Left cardiac atrium (tissue), 4 donors: ENCODE measurements around the gene EIF4EBP2. TPM values are rescaled to one million over a fixed set of nuclear protein-coding genes. Genes with fewer than 3 reads are reported as not detected.

Source experiments
- ATAC-seq, 2 donors: fragments of 200-7000 bp; cut with Tn5 transposase; one replicate each; pipeline ENCODE4 v1.9.1; 2020; ENCODE audit warnings: mild to moderate bottlenecking in 2 of 2, moderate library complexity in 2 of 2
- DNase-seq: peaks from one replicate; pipeline ENCODE4 v3.0.0-alpha.2; 2020
- intact Hi-C, 2 donors: fragments of 100-400 bp; cut with DNase I; formaldehyde crosslinking; loops; one replicate each; pipeline versions ENCODE4 v1.14.1 to v1.15.1; 2022 to 2023
- long read RNA-seq: library from polyadenylated mRNA; unstranded; transcript quantifications from one replicate; pipeline ENCODE4 v2.0.0, GENCODE V29; 2021
- total RNA-seq, 2 donors: library from RNA; stranded (reverse); fragmentation: NEBNext Ultra II Directional; extraction: Animal tissue kit (Norgen Biotek cat#: 25700); gene quantifications; one replicate each; pipeline ENCODE4 v1.2.1, GENCODE V29; 2021
- donor health status: DM: no; HTN: yes; CAD: no.
- donor health status: DM: no; HTN: yes; CAD: no; lungs with severe emphysema.
- donor health status: DM: yes; HTN: yes; CAD: no.
- donor health status: Dilated cardiomyopathy.

The EIF4EBP2 gene
- 100 to 1,000 TPM in 1 of 2 donors, 10 to 100 TPM in 1; 82.9 to 101 TPM for total RNA-seq
- long read RNA-seq, full-length matches to known transcripts, result 30 of 68 reads
- long read RNA-seq, partial matches to known transcripts, result 26 of 68 reads
- long read RNA-seq, other reads (novel, unspliced or antisense), result 12 of 68 reads

- DNase-seq (peak; percentile 97), ATAC-seq (peak; percentile 95 to 96)
- intact Hi-C loops, result no loop called here
Observed at GRCh38 chr10:70404036-70404786, at the start of gene EIF4EBP2. Gene EIF4EBP2 (plus strand): TSS chr10:70404145. CDS start chr10:70404402, 257 bp downstream.

- DNase-seq, result no peak
- intact Hi-C loops, result no loop called here
- peak in 1 of 2 donors; percentile 13 for ATAC-seq
Observed at GRCh38 chr10:70354556-70354955, 49.4 kb upstream of the EIF4EBP2 start.

- ATAC-seq (peak in 1 of 2 donors; percentile 14), DNase-seq (no peak)
- intact Hi-C loops, result no loop called here
Observed at GRCh38 chr10:70355051-70356021, 48.6 kb upstream of the EIF4EBP2 start.

GRCh38 chr10:70357565-70357964 lies 46.4 kb upstream of the EIF4EBP2 start:
- peak in 1 of 2 donors; percentile 43 for ATAC-seq
- intact Hi-C loops, result no loop called here
- no peak for DNase-seq

GRCh38 chr10:70358446-70358845 lies 45.5 kb upstream of the EIF4EBP2 start:
- ATAC-seq (no peak), DNase-seq (no peak)
- intact Hi-C loops, result no loop called here

GRCh38 chr10:70359017-70359550 lies 44.9 kb upstream of the EIF4EBP2 start:
- ATAC-seq, result no peak
- no peak for DNase-seq
- intact Hi-C loops, result no loop called here

- DNase-seq, result no peak
- intact Hi-C loops, result loop anchor here (5.0 to 10.0 kb wide), 3 partner anchors 93 to 138 kb away; no protein-coding TSS in a partner anchor
- no peak for ATAC-seq
Observed at GRCh38 chr10:70360215-70360614, 43.7 kb upstream of the EIF4EBP2 start.

- intact Hi-C loops, result loop anchor here (5.0 to 10.0 kb wide), 3 partner anchors 95 to 140 kb away; no protein-coding TSS in a partner anchor
- ATAC-seq, result no peak
- no peak for DNase-seq
Observed at GRCh38 chr10:70362328-70362727, 41.6 kb upstream of the EIF4EBP2 start.

- ATAC-seq (no peak), DNase-seq (no peak)
- intact Hi-C loops, result loop anchor here (5.0 to 10.0 kb wide), 3 partner anchors 96 to 141 kb away; no protein-coding TSS in a partner anchor
Observed at GRCh38 chr10:70363292-70363691, 40.7 kb upstream of the EIF4EBP2 start.

- DNase-seq (peak; percentile 95), ATAC-seq (peak; percentile 98)
- intact Hi-C loops, result loop anchor here (1.0 to 10.0 kb wide), 4 partner anchors 97 to 143 kb away; no protein-coding TSS in a partner anchor
Observed at GRCh38 chr10:70363971-70364771, 39.8 kb upstream of the EIF4EBP2 start.

GRCh38 chr10:70364772-70365091 lies 39.2 kb upstream of the EIF4EBP2 start:
- no peak for DNase-seq
- intact Hi-C loops, result loop anchor here (1.0 to 10.0 kb wide), 4 partner anchors 97 to 143 kb away; no protein-coding TSS in a partner anchor
- ATAC-seq, result no peak

GRCh38 chr10:70367195-70367796 lies 36.6 kb upstream of the EIF4EBP2 start:
- ATAC-seq, result no peak
- intact Hi-C loops, result loop anchor here in 1 of 2 donors (10.0 kb wide), 1 partner anchor 102 kb away; no protein-coding TSS in a partner anchor
- no peak for DNase-seq

GRCh38 chr10:70368774-70369482 lies 35.0 kb upstream of the EIF4EBP2 start:
- intact Hi-C loops, result loop anchor here in 1 of 2 donors (10.0 kb wide), 1 partner anchor 104 kb away; no protein-coding TSS in a partner anchor
- ATAC-seq (no peak), DNase-seq (no peak)

- DNase-seq (no peak), ATAC-seq (no peak)
- intact Hi-C loops, result loop anchor here in 1 of 2 donors (10.0 kb wide), 1 partner anchor 105 kb away; no protein-coding TSS in a partner anchor
Observed at GRCh38 chr10:70369498-70370018, 34.4 kb upstream of the EIF4EBP2 start.

GRCh38 chr10:70370766-70371165 lies 33.2 kb upstream of the EIF4EBP2 start:
- intact Hi-C loops, result no loop called here
- ATAC-seq, result no peak
- no peak for DNase-seq

- DNase-seq, result no peak
- intact Hi-C loops, result no loop called here
- no peak for ATAC-seq
Observed at GRCh38 chr10:70371846-70372245, 32.1 kb upstream of the EIF4EBP2 start.
